Stimulated activated CD4-positive, alpha-beta T cell treated with anti-CD3 and anti-CD28 coated beads, Interleukin-12 subunit alpha, Interleukin-12 subunit beta, amount 100 ng/mL, for 24 hours (primary cell): Measurements from ENCODE around the gene CLUH.
"Not testable (repeated sequence)": the region's sequence is repeated elsewhere in the genome, so short reads cannot be mapped to it uniquely, and the experiment has no call there.

Experiments used
- DNase-seq, 2 experiments: peaks; one replicate each; pipeline ENCODE4 v3.0.0-alpha.2; 2020; ENCODE audit warnings: low read depth in 2 of 2

CLUH gene

GRCh38 chr17:2688351-2689342 lies 22.9 kb downstream of the CLUH start:
- no peak for DNase-seq

- no peak for DNase-seq
Measured at GRCh38 chr17:2687074-2687418, 24.5 kb downstream of the CLUH start.

- DNase-seq = no peak
Measured at GRCh38 chr17:2685696-2686095, 25.9 kb downstream of the CLUH start.

GRCh38 chr17:2684549-2684948 lies 27.0 kb downstream of the CLUH start:
- no peak for DNase-seq

- no peak for DNase-seq
Measured at GRCh38 chr17:2683912-2684311, 27.7 kb downstream of the CLUH start.

- DNase-seq = no peak
Measured at GRCh38 chr17:2682176-2682938, 29.2 kb downstream of the CLUH start.

GRCh38 chr17:2681650-2682049 lies 29.9 kb downstream of the CLUH start:
- no peak for DNase-seq

- no peak for DNase-seq
Measured at GRCh38 chr17:2680961-2681360, 30.6 kb downstream of the CLUH start.

- DNase-seq = not testable (repeated sequence)
Measured at GRCh38 chr17:2679247-2679646, 32.3 kb downstream of the CLUH start.

- DNase-seq = no peak
Measured at GRCh38 chr17:2672026-2672425, 39.5 kb downstream of the CLUH start.

GRCh38 chr17:2660410-2660809 lies 51.2 kb downstream of the CLUH start:
- not testable (repeated sequence) for DNase-seq

- DNase-seq = not testable (repeated sequence)
Measured at GRCh38 chr17:2659337-2659736, 52.2 kb downstream of the CLUH start.

GRCh38 chr17:2656283-2656682 lies 55.3 kb downstream of the CLUH start:
- DNase-seq = no peak

- DNase-seq = no peak
Measured at GRCh38 chr17:2655546-2655945, 56.0 kb downstream of the CLUH start.

- DNase-seq = not testable (repeated sequence)
Measured at GRCh38 chr17:2652911-2653310, 58.7 kb downstream of the CLUH start.

GRCh38 chr17:2649191-2649590 lies 62.4 kb downstream of the CLUH start:
- DNase-seq = no peak

- no peak for DNase-seq
Measured at GRCh38 chr17:2647957-2648356, 63.6 kb downstream of the CLUH start.

- DNase-seq = no peak
Measured at GRCh38 chr17:2644971-2645370, 66.6 kb downstream of the CLUH start.
